HepG2 (cell line): Measurements from ENCODE around the gene MTM1. TPM values are rescaled to one million over a fixed set of nuclear protein-coding genes. Genes with fewer than 3 reads are reported as not detected.

Experiments used
- ARNT2 ChIP-seq: sonication (generic); formaldehyde crosslinking; IDR thresholded peaks from 2 replicates; pipeline ENCODE4 v1.8.0; 2022; ENCODE audit warnings: mild to moderate bottlenecking, low read depth, missing genetic modification reagents, moderate library complexity
- ELF1 ChIP-seq: sonication (generic); formaldehyde crosslinking; IDR thresholded peaks from 2 replicates; pipeline ENCODE4 v1.4.0; 2020; ENCODE audit warnings: missing genetic modification reagents
- HOXA7 ChIP-seq: sonication (generic); formaldehyde crosslinking; IDR thresholded peaks from 2 replicates; pipeline ENCODE4 v1.8.1; 2022; ENCODE audit warnings: mild to moderate bottlenecking, missing genetic modification reagents, moderate library complexity
- JUN ChIP-seq: sonication (generic); formaldehyde crosslinking; IDR thresholded peaks from 2 replicates; pipeline ENCODE4 v1.4.0; 2020; ENCODE audit warnings: mild to moderate bottlenecking, missing genetic modification reagents
- KLF13 ChIP-seq: sonication (generic); formaldehyde crosslinking; IDR thresholded peaks from 2 replicates; pipeline ENCODE4 v1.4.0; 2020; ENCODE audit warnings: mild to moderate bottlenecking, missing genetic modification reagents
- PBX2 ChIP-seq: IDR thresholded peaks from 2 replicates; pipeline ENCODE4 v1.6.1; 2016; ENCODE audit warnings: control low read depth
- PLRG1 ChIP-seq: fragments of 450-650 bp; conservative IDR thresholded peaks from 2 replicates; pipeline ENCODE4 v1.6.1; 2016
- RNF2 ChIP-seq: fragments of 450-650 bp; conservative IDR thresholded peaks from 2 replicates; pipeline ENCODE4 v1.6.1; 2016; ENCODE audit warnings: low read depth
- SP4 ChIP-seq: sonication (generic); formaldehyde crosslinking; IDR thresholded peaks from 2 replicates; pipeline ENCODE4 v1.8.1; 2023; ENCODE audit warnings: mild to moderate bottlenecking, missing genetic modification reagents
- STAT6 ChIP-seq: sonication (generic); formaldehyde crosslinking; IDR thresholded peaks from 2 replicates; pipeline ENCODE4 v1.4.0; 2020; ENCODE audit warnings: missing genetic modification reagents, mild to moderate bottlenecking, borderline replicate concordance
- TOE1 ChIP-seq: sonication (generic); formaldehyde crosslinking; IDR thresholded peaks from 2 replicates; pipeline ENCODE4 v1.4.0; 2020; ENCODE audit warnings: mild to moderate bottlenecking, missing genetic modification reagents
- XRCC5 ChIP-seq: fragments of 200-400 bp; formaldehyde crosslinking; optimal IDR thresholded peaks from 2 replicates; pipeline ENCODE3; 2017; ENCODE audit warnings: mild to moderate bottlenecking, low read length
- ZNF44 ChIP-seq: sonication (generic); formaldehyde crosslinking; IDR thresholded peaks from 2 replicates; pipeline ENCODE4 v1.5.1; 2020; ENCODE audit warnings: mild to moderate bottlenecking, missing genetic modification reagents
- ZNF7 ChIP-seq: IDR thresholded peaks from 2 replicates; pipeline ENCODE4 v1.6.1; 2016; ENCODE audit warnings: missing biosample characterization, missing genetic modification reagents
- ZNF713 ChIP-seq: sonication (generic); formaldehyde crosslinking; IDR thresholded peaks from 2 replicates; pipeline ENCODE4 v1.4.0; 2020; ENCODE audit warnings: mild to moderate bottlenecking, missing genetic modification reagents
- ZNF724P ChIP-seq: sonication (generic); formaldehyde crosslinking; IDR thresholded peaks from 2 replicates; pipeline ENCODE4 v1.8.0; 2022; ENCODE audit warnings: missing genetic modification reagents, borderline replicate concordance
- ZNF879 ChIP-seq: sonication (generic); formaldehyde crosslinking; IDR thresholded peaks from 2 replicates; pipeline ENCODE4 v1.8.1; 2023; ENCODE audit warnings: missing genetic modification reagents
- polyA plus RNA-seq, 8 experiments: library from polyadenylated mRNA; depleted of rRNA in 3 of 8; stranded (reverse) in 7 of 8; unstranded in 1 of 8; fragments of >200 nt; fragmentation: Illumina TruSeq in 4 of 8; extraction: Trizol in 4 of 8; gene quantifications; 2 replicates each; pipeline versions ENCODE4 v1.2.1 to v1.2.3, GENCODE V29; 2011 to 2016; ENCODE audit warnings: low read depth in 4 of 8, missing spikeins in 1 of 8, mixed read lengths in 1 of 8; ENCODE audit not compliant: insufficient read depth in 1 of 8
- total RNA-seq, 5 experiments: library from RNA; depleted of rRNA; stranded (reverse); fragments of >200 nt; fragmentation: Illumina TruSeq; extraction: Trizol; gene quantifications; 2 replicates each; pipeline ENCODE4 v1.2.3, GENCODE V29; 2016; ENCODE audit warnings: low read depth in 1 of 5
- TF ChIP-seq, protein P1 (sequence below), 2 experiments: IDR thresholded peaks; 2 replicates each; pipeline ENCODE4 v1.6.1; 2011 to 2012; ENCODE audit warnings: low read length in 2 of 2, borderline replicate concordance in 1 of 2, low read depth in 1 of 2, mild to moderate bottlenecking in 1 of 2, moderate library complexity in 1 of 2
- TF ChIP-seq, protein P2 (sequence below): sonication (generic); formaldehyde crosslinking; conservative IDR thresholded peaks from 2 replicates; pipeline ENCODE4 v1.5.0; 2020; ENCODE audit warnings: missing genetic modification reagents
- TF ChIP-seq, protein P3 (sequence below): sonication (generic); formaldehyde crosslinking; IDR thresholded peaks from 2 replicates; pipeline ENCODE4 v1.4.0; 2020; ENCODE audit warnings: missing genetic modification reagents, borderline replicate concordance

MTM1 gene
- total and polyA plus RNA-seq, 2 of the 13 experiments (the other 11 are each of a cell fraction or from before 2014, with no cell fraction given) = 12.0 to 15.2 TPM

- TF ChIP-seq, protein P1, sequence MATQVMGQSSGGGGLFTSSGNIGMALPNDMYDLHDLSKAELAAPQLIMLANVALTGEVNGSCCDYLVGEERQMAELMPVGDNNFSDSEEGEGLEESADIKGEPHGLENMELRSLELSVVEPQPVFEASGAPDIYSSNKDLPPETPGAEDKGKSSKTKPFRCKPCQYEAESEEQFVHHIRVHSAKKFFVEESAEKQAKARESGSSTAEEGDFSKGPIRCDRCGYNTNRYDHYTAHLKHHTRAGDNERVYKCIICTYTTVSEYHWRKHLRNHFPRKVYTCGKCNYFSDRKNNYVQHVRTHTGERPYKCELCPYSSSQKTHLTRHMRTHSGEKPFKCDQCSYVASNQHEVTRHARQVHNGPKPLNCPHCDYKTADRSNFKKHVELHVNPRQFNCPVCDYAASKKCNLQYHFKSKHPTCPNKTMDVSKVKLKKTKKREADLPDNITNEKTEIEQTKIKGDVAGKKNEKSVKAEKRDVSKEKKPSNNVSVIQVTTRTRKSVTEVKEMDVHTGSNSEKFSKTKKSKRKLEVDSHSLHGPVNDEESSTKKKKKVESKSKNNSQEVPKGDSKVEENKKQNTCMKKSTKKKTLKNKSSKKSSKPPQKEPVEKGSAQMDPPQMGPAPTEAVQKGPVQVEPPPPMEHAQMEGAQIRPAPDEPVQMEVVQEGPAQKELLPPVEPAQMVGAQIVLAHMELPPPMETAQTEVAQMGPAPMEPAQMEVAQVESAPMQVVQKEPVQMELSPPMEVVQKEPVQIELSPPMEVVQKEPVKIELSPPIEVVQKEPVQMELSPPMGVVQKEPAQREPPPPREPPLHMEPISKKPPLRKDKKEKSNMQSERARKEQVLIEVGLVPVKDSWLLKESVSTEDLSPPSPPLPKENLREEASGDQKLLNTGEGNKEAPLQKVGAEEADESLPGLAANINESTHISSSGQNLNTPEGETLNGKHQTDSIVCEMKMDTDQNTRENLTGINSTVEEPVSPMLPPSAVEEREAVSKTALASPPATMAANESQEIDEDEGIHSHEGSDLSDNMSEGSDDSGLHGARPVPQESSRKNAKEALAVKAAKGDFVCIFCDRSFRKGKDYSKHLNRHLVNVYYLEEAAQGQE (IDR thresholded peaks at IDR 0.05; ENCODE audit: borderline replicate concordance in 1 of 2, low read depth in 1 of 2, low read length in 2 of 2) = no peak
- no peak for TF ChIP-seq HOXA7
- TF ChIP-seq ARNT2 (CRISPR knock-in tag) = peak; percentile 62; the same call in 1 of the 2 replicates
- no peak for TF ChIP-seq STAT6 (CRISPR knock-in tag)
- TF ChIP-seq ZNF7 = no peak
- TF ChIP-seq, protein P2, sequence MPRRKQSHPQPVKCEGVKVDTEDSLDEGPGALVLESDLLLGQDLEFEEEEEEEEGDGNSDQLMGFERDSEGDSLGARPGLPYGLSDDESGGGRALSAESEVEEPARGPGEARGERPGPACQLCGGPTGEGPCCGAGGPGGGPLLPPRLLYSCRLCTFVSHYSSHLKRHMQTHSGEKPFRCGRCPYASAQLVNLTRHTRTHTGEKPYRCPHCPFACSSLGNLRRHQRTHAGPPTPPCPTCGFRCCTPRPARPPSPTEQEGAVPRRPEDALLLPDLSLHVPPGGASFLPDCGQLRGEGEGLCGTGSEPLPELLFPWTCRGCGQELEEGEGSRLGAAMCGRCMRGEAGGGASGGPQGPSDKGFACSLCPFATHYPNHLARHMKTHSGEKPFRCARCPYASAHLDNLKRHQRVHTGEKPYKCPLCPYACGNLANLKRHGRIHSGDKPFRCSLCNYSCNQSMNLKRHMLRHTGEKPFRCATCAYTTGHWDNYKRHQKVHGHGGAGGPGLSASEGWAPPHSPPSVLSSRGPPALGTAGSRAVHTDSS = no peak
- no peak for TF ChIP-seq XRCC5
- no peak for TF ChIP-seq ZNF713 (CRISPR knock-in tag)
- TF ChIP-seq, protein P3, sequence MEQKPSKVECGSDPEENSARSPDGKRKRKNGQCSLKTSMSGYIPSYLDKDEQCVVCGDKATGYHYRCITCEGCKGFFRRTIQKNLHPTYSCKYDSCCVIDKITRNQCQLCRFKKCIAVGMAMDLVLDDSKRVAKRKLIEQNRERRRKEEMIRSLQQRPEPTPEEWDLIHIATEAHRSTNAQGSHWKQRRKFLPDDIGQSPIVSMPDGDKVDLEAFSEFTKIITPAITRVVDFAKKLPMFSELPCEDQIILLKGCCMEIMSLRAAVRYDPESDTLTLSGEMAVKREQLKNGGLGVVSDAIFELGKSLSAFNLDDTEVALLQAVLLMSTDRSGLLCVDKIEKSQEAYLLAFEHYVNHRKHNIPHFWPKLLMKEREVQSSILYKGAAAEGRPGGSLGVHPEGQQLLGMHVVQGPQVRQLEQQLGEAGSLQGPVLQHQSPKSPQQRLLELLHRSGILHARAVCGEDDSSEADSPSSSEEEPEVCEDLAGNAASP (CRISPR knock-in tag) = no peak
- no peak for TF ChIP-seq KLF13 (CRISPR knock-in tag)
- no peak for TF ChIP-seq PLRG1
- TF ChIP-seq PBX2 = no peak
- TF ChIP-seq JUN (CRISPR knock-in tag) = no peak
- TF ChIP-seq ZNF879 (CRISPR knock-in tag) = no peak
- 0 out of 2 replicates have a peak, but pooled peaks have one; percentile 16 for TF ChIP-seq ELF1 (CRISPR knock-in tag)
- no peak for TF ChIP-seq ZNF44 (CRISPR knock-in tag)
- no peak for TF ChIP-seq ZNF724P (CRISPR knock-in tag)
- TF ChIP-seq RNF2 = 0 out of 2 replicates have a peak, but pooled peaks have one; percentile 53
- TF ChIP-seq TOE1 (CRISPR knock-in tag) = no peak
- TF ChIP-seq SP4 (CRISPR knock-in tag) = 0 out of 2 replicates have a peak, but pooled peaks have one; percentile 45
Observed at GRCh38 chrX:150547375-150548115, 20.9 kb upstream of the MTM1 start (continued).
